Ovary (tissue), 9 donors: Measurements from ENCODE around the gene RIN3. TPM values are rescaled to one million over a fixed set of nuclear protein-coding genes. Genes with fewer than 3 reads are reported as not detected.

Experiments used
- DNase-seq, 5 donors: peaks; one replicate each; pipeline ENCODE4 v3.0.0-alpha.2; 2019 to 2020
- H3K27ac ChIP-seq, 2 donors: fragments of 200-600 bp; one replicate each; pipeline versions ENCODE4 v1.5.1 to v1.8.0; 2019 to 2022
- H3K27me3 ChIP-seq: fragments of 200-600 bp; one replicate; pipeline ENCODE4 v1.8.0; 2022
- H3K36me3 ChIP-seq: fragments of 200-600 bp; sonication (generic); one replicate; pipeline ENCODE4 v1.5.1; 2019
- H3K4me1 ChIP-seq: one replicate; pipeline ENCODE4 v1.8.1; 2013; ENCODE audit warnings: mild to moderate bottlenecking, moderate library complexity; ENCODE audit not compliant: insufficient read depth
- H3K4me3 ChIP-seq: fragments of 200-600 bp; sonication (generic); one replicate; pipeline ENCODE4 v1.5.1; 2017
- H3K9me3 ChIP-seq, 2 donors: fragments of 200-600 bp in 1 of 2; sonication (generic) in 1 of 2; one replicate each; pipeline versions ENCODE4 v1.5.1 to v1.8.1; 2013 to 2019; ENCODE audit warnings: mild to moderate bottlenecking in 1 of 2, moderate library complexity in 1 of 2
- CTCF ChIP-seq, 3 donors: fragments of 450-650 bp in 2 of 3; fragments of 200-600 bp in 1 of 3; IDR thresholded peaks; one replicate each; pipeline versions ENCODE4 v1.5.1 to v1.8.0; 2016 to 2022; ENCODE audit warnings: antibody characterized with exemption in 3 of 3, mild to moderate bottlenecking in 1 of 3
- EP300 ChIP-seq: sonication (generic); formaldehyde crosslinking; IDR thresholded peaks from one replicate; pipeline ENCODE4 v1.6.1; 2017; ENCODE audit warnings: antibody characterized with exemption
- POLR2A ChIP-seq: fragments of 450-650 bp; IDR thresholded peaks from one replicate; pipeline ENCODE4 v1.6.1; 2017; ENCODE audit warnings: antibody characterized with exemption, mild to moderate bottlenecking, moderate library complexity
- WGBS, 3 donors: extraction: QIAGEN DNeasy Blood & Tissue Kit in 1 of 3; methylation state at CpG; one replicate each; pipeline versions ENCODE4 v1.1.5 to v1.1.7; 2013 to 2017; 5-methylcytosine and 5-hydroxymethylcytosine counted together
- intact Hi-C, 4 donors: fragments of 100-400 bp; cut with DNase I; formaldehyde crosslinking; loops; one replicate each; pipeline versions ENCODE4 v1.11.0 to v1.15.1; 2022 to 2023
- polyA plus RNA-seq, 2 donors: library from polyadenylated mRNA; stranded (reverse); fragments of 200-250 nt in 1 of 2; fragments of 350-450 nt in 1 of 2; fragmentation: Illumina TruSeq in 1 of 2; extraction: RNeasy Lipid Tissue Mini Kit (QIAGEN cat#74804) in 1 of 2; gene quantifications; one replicate each; pipeline ENCODE4 v1.2.3, GENCODE V29; 2013 to 2014
- total RNA-seq, 7 donors: library from RNA; depleted of rRNA in 2 of 7; stranded (reverse); fragments of >200 nt in 2 of 7; fragmentation: NEBNext Ultra II Directional in 3 of 7; extraction: Animal tissue kit (Norgen Biotek cat#: 25700) in 3 of 7; gene quantifications; one replicate each; pipeline versions ENCODE4 v1.1.0 to v1.2.4, GENCODE V29; 2016 to 2023
- donor health status: DM: no; HTN: no; CAD: no; lungs with moderate emphysema.
- donor health status: DM: no; HTN: no; CAD: no.
- donor health status: Bipolar disorder and iron deficiency.
- donor health status: DM: yes; HTN: yes; CAD: no.
- donor health status: DM: no; HTN: no; CAD: no.
- donor health status: DM: yes; HTN: yes; CAD: no.

RIN3 gene
- total and polyA plus RNA-seq, 9 donors = 3.8 to 27.9 (median 13.9) TPM

GRCh38 chr14:92570674-92571262 is 57.2 kb downstream of the RIN3 start:
- H3K9me3 ChIP-seq = no peaks in the 10 kb centered on the region
- H3K4me3 ChIP-seq = no peak overlapping the region
- H3K4me1 ChIP-seq = no peaks in the 10 kb centered on the region
- no peak overlapping the region for H3K27ac ChIP-seq
- no peaks in the 10 kb centered on the region for H3K36me3 ChIP-seq
- no peak for DNase-seq
- WGBS, 3 donors = 46 to 52% (median 48%) methylated on average over 6 of the region's 6 CpGs
- no peak for TF ChIP-seq CTCF (IDR thresholded peaks at IDR 0.05)
- intact Hi-C loops = no loop called here
- H3K27me3 ChIP-seq = no peaks in the 10 kb centered on the region

GRCh38 chr14:92572050-92572449 is 58.5 kb downstream of the RIN3 start:
- no peak for DNase-seq
- H3K27me3 ChIP-seq = no peaks in the 10 kb centered on the region
- H3K9me3 ChIP-seq = no peaks in the 10 kb centered on the region
- no peaks in the 10 kb centered on the region for H3K4me1 ChIP-seq
- intact Hi-C loops = no loop called here
- H3K27ac ChIP-seq = no peak overlapping the region
- TF ChIP-seq POLR2A (no peak), CTCF (IDR thresholded peaks at IDR 0.05) (no peak), EP300 (no peak)
- H3K4me3 ChIP-seq = no peak overlapping the region
- H3K36me3 ChIP-seq = no peaks in the 10 kb centered on the region
- WGBS, 3 donors = 96 to 98% (median 98%) methylated on average over 10 of the region's 10 CpGs

GRCh38 chr14:92573761-92574498 is 60.3 kb downstream of the RIN3 start:
- Histone ChIP-seq H3K27me3 (no peaks in the 10 kb centered on the region), H3K4me1 (no peaks in the 10 kb centered on the region), H3K36me3 (no peaks in the 10 kb centered on the region), H3K27ac (no peak overlapping the region), H3K9me3 (no peaks in the 10 kb centered on the region), H3K4me3 (no peak overlapping the region)
- TF ChIP-seq POLR2A = no peak
- TF ChIP-seq EP300 = no peak
- no peak for TF ChIP-seq CTCF (IDR thresholded peaks at IDR 0.05)
- 92 to 94% (median 93%) methylated on average over 8 of the region's 8 CpGs for WGBS, 3 donors
- intact Hi-C loops = no loop called here
- DNase-seq = no peak

GRCh38 chr14:92575061-92575747 is 61.6 kb downstream of the RIN3 start:
- intact Hi-C loops = no loop called here
- no peak for TF ChIP-seq EP300

More at GRCh38 chr14:92575061-92575747, 61.6 kb downstream of the RIN3 start:
- H3K36me3 ChIP-seq = no peaks in the 10 kb centered on the region
- no peak overlapping the region for H3K27ac ChIP-seq
- H3K4me3 ChIP-seq = no peak overlapping the region
- no peaks in the 10 kb centered on the region for H3K9me3 ChIP-seq
- no peaks in the 10 kb centered on the region for H3K4me1 ChIP-seq
- no peak for DNase-seq
- WGBS, 3 donors = 83 to 85% (median 85%) methylated on average over 7 of the region's 7 CpGs
- H3K27me3 ChIP-seq = no peaks in the 10 kb centered on the region
